Motor neuron (in vitro differentiated cells): ENCODE measurements around the gene IPCEF1. TPM values are rescaled to one million over a fixed set of nuclear protein-coding genes. Genes with fewer than 3 reads are reported as not detected.

Experiments
- ATAC-seq, 8 experiments: fragments of 200-7000 bp; cut with Tn5 transposase; replicated peaks in 6 of 8; 2 replicates each; pipeline ENCODE4 v1.8.0; 2021; ENCODE audit warnings: mild to moderate bottlenecking in 8 of 8, moderate library complexity in 8 of 8
- H3K27ac ChIP-seq, 2 donors: fragments of 250-450 bp; sonication (Bioruptor Pico); 2 replicates each; pipeline ENCODE4 v1.9.0; 2021; ENCODE audit warnings: antibody characterized with exemption in 2 of 2, mild to moderate bottlenecking in 2 of 2, moderate library complexity in 1 of 2
- H3K4me1 ChIP-seq, 2 donors: fragments of 250-450 bp; sonication (Bioruptor Pico); replicated peaks in 1 of 2; 2 replicates each; pipeline ENCODE4 v1.6.1; 2021; ENCODE audit warnings: antibody characterized with exemption in 2 of 2, mild to moderate bottlenecking in 2 of 2, moderate library complexity in 1 of 2
- H3K4me3 ChIP-seq, 5 donors: fragments of 250-450 bp; sonication (Bioruptor Pico); 2 replicates each; pipeline ENCODE4 v1.9.0; 2021; ENCODE audit warnings: antibody characterized with exemption in 5 of 5, mild to moderate bottlenecking in 5 of 5, moderate library complexity in 4 of 5
- WGBS, 10 experiments: fragments of 450-650 bp; shearing (Covaris generic); methylation state at CpG; one replicate each; pipeline ENCODE4 v1.0.0; 2022; 5-methylcytosine and 5-hydroxymethylcytosine counted together
- in situ Hi-C, 9 experiments: fragments of 400-800 bp; cut with MboI; loops; one replicate each; pipeline ENCODE4 v1.15.0; 2021; ENCODE audit warnings: low sequenced_read_pairs in 9 of 9, low pct_unique_long_range_greater_than_20kb in 2 of 9; ENCODE audit not compliant: unreplicated experiment in 9 of 9
- total RNA-seq, 8 experiments: library from RNA; unstranded; fragments of 300-600 nt; gene quantifications; 2 replicates each; pipeline versions ENCODE4 v1.2.3 to v1.2.4, GENCODE V29; 2022

Gene IPCEF1
- total RNA-seq, 8 experiments from 2014 or later: 0.29 to 1.0 (median 0.40) TPM

- in situ Hi-C loops: loop anchor here in 2 of 9 experiments (25.0 kb wide), 2 partner anchors 136 to 1061 kb away; no protein-coding TSS in a partner anchor
- no peak for ATAC-seq
- Histone ChIP-seq H3K27ac (no peak overlapping the region), H3K4me3 (no peak overlapping the region), H3K4me1 (no peaks in the 10 kb centered on the region)
- 30 to 100% (median 70%) methylated on average over 2 to 3 of the region's 3 CpGs; no CpG with 5 or more reads in 1 of the 10 experiments for WGBS, 10 experiments
Measured at GRCh38 chr6:154298297-154298696, 58.3 kb downstream of the IPCEF1 start.

GRCh38 chr6:154297721-154298120, 58.9 kb downstream of the IPCEF1 start:
- Histone ChIP-seq H3K27ac (no peak overlapping the region), H3K4me1 (no peaks in the 10 kb centered on the region), H3K4me3 (no peak overlapping the region)
- in situ Hi-C loops: loop anchor here in 2 of 9 experiments (25.0 kb wide), 2 partner anchors 135 to 1060 kb away; no protein-coding TSS in a partner anchor
- no peak for ATAC-seq
- 0 to 95% (median 59%) methylated on average over 1 to 3 of the region's 3 CpGs; no CpG with 5 or more reads in 1 of the 10 experiments for WGBS, 10 experiments

- ATAC-seq: no peak
- 60 to 100% (median 98%) methylated on average over 1 to 3 of the region's 4 CpGs; no CpG with 5 or more reads in 2 of the 10 experiments for WGBS, 10 experiments
- in situ Hi-C loops: loop anchor here in 2 of 9 experiments (25.0 kb wide), 2 partner anchors 135 to 1060 kb away; no protein-coding TSS in a partner anchor
- H3K4me3 ChIP-seq: no peak overlapping the region
- no peak overlapping the region for H3K27ac ChIP-seq
- no peaks in the 10 kb centered on the region for H3K4me1 ChIP-seq
Measured at GRCh38 chr6:154297210-154297609, 59.4 kb downstream of the IPCEF1 start.

GRCh38 chr6:154295733-154296132, 60.9 kb downstream of the IPCEF1 start:
- Histone ChIP-seq H3K4me1 (no peaks in the 10 kb centered on the region), H3K27ac (no peak overlapping the region), H3K4me3 (no peak overlapping the region)
- ATAC-seq: no peak
- 40 to 100% (median 76%) methylated on average over 1 to 3 of the region's 4 CpGs; no CpG with 5 or more reads in 6 of the 10 experiments for WGBS, 10 experiments
- in situ Hi-C loops: loop anchor here in 2 of 9 experiments (25.0 kb wide), 2 partner anchors 133 to 1058 kb away; no protein-coding TSS in a partner anchor

- 39 to 90% (median 89%) methylated on average over 2 to 4 of the region's 4 CpGs; no CpG with 5 or more reads in 1 of the 10 experiments for WGBS, 10 experiments
- ATAC-seq: peak in 1 of 8 experiments; percentile 27
- H3K4me1 ChIP-seq: no peaks in the 10 kb centered on the region
- no peak overlapping the region for H3K4me3 ChIP-seq
- H3K27ac ChIP-seq: no peak overlapping the region
- in situ Hi-C loops: loop anchor here in 2 of 9 experiments (25.0 kb wide), 2 partner anchors 131 to 1056 kb away; no protein-coding TSS in a partner anchor
Measured at GRCh38 chr6:154292855-154293519, 63.6 kb downstream of the IPCEF1 start.

- in situ Hi-C loops: loop anchor here in 2 of 9 experiments (25.0 kb wide), 2 partner anchors 130 to 1055 kb away; no protein-coding TSS in a partner anchor
- Histone ChIP-seq H3K4me1 (no peaks in the 10 kb centered on the region), H3K4me3 (no peak overlapping the region), H3K27ac (no peak overlapping the region)
- ATAC-seq: no peak
- 0 to 100% (median 90%) methylated on average over 1 to 3 of the region's 3 CpGs; no CpG with 5 or more reads in 1 of the 10 experiments for WGBS, 10 experiments
Measured at GRCh38 chr6:154292066-154292465, 64.5 kb downstream of the IPCEF1 start.

GRCh38 chr6:154289818-154290508, 66.6 kb downstream of the IPCEF1 start:
- H3K4me3 ChIP-seq: no peak overlapping the region
- ATAC-seq: no peak
- WGBS, 10 experiments: 69 to 100% (median 95%) methylated on average over 1 to 5 of the region's 6 CpGs; no CpG with 5 or more reads in 1 of the 10 experiments
- in situ Hi-C loops: loop anchor here in 2 of 9 experiments (25.0 kb wide), 2 partner anchors 128 to 1053 kb away; no protein-coding TSS in a partner anchor
- no peak overlapping the region for H3K27ac ChIP-seq
- no peaks in the 10 kb centered on the region for H3K4me1 ChIP-seq

GRCh38 chr6:154285826-154286225, 70.8 kb downstream of the IPCEF1 start:
- H3K4me1 ChIP-seq: no peaks in the 10 kb centered on the region
- in situ Hi-C loops: loop anchor here in 2 of 9 experiments (25.0 kb wide), 2 partner anchors 124 to 1049 kb away; no protein-coding TSS in a partner anchor
- H3K27ac ChIP-seq: no peak overlapping the region
- H3K4me3 ChIP-seq: no peak overlapping the region
- 0 to 100% (median 67%) methylated on average over 1 of the region's 1 CpG; no CpG with 5 or more reads in 3 of the 10 experiments for WGBS, 10 experiments
- ATAC-seq: no peak

GRCh38 chr6:154284313-154284853, 72.2 kb downstream of the IPCEF1 start:
- no peak overlapping the region for H3K27ac ChIP-seq
- in situ Hi-C loops: loop anchor here in 2 of 9 experiments (25.0 kb wide), 2 partner anchors 122 to 1047 kb away; no protein-coding TSS in a partner anchor
- peaks cover 0 to 8% of the 10 kb centered on the region in 2 donors for H3K4me1 ChIP-seq
- no peak for ATAC-seq
- H3K4me3 ChIP-seq: no peak overlapping the region
- WGBS, 10 experiments: 67 to 100% (median 92%) methylated on average over 1 to 4 of the region's 7 CpGs; no CpG with 5 or more reads in 4 of the 10 experiments

- no peak overlapping the region for H3K27ac ChIP-seq
- ATAC-seq: no peak
- H3K4me1 ChIP-seq: peaks cover 0 to 9% of the 10 kb centered on the region in 2 donors
- WGBS, 10 experiments: 13 to 100% (median 92%) methylated on average over 1 to 2 of the region's 2 CpGs; no CpG with 5 or more reads in 2 of the 10 experiments
- no peak overlapping the region for H3K4me3 ChIP-seq
- in situ Hi-C loops: loop anchor here in 2 of 9 experiments (25.0 kb wide), 2 partner anchors 118 to 1043 kb away; no protein-coding TSS in a partner anchor
Measured at GRCh38 chr6:154280521-154280920, 76.1 kb downstream of the IPCEF1 start.

GRCh38 chr6:154277629-154278017, 79.0 kb downstream of the IPCEF1 start:
- Histone ChIP-seq H3K27ac (no peak overlapping the region), H3K4me1 (peaks cover 3 to 9% of the 10 kb centered on the region in 2 donors), H3K4me3 (no peak overlapping the region)
- in situ Hi-C loops: loop anchor here in 3 of 9 experiments (10.0 to 25.0 kb wide), 3 partner anchors 115 to 1040 kb away; no protein-coding TSS in a partner anchor
- ATAC-seq: no peak
- WGBS, 10 experiments: 42 to 100% (median 85%) methylated on average over 1 to 7 of the region's 7 CpGs

GRCh38 chr6:154276810-154277628, 79.6 kb downstream of the IPCEF1 start:
- in situ Hi-C loops: loop anchor here in 3 of 9 experiments (10.0 to 25.0 kb wide), 3 partner anchors 115 to 1040 kb away; no protein-coding TSS in a partner anchor
- Histone ChIP-seq H3K4me3 (no peak overlapping the region), H3K4me1 (peaks cover 3 to 9% of the 10 kb centered on the region in 2 donors), H3K27ac (no peak overlapping the region)
- peak in 4 of 8 experiments; percentile 24 to 67 (median 42) for ATAC-seq
- WGBS, 10 experiments: 17 to 95% (median 74%) methylated on average over 2 to 11 of the region's 11 CpGs
